IMR-90 (cell line): ENCODE measurements around the gene CDKN2B-AS1. TPM values are rescaled to one million over a fixed set of nuclear protein-coding genes. Genes with fewer than 3 reads are reported as not detected.

Experiments used
- ATAC-seq: fragments of 200-7000 bp; cut with Tn5 transposase; 2 replicates; pipeline ENCODE4 v1.9.1; 2020; ENCODE audit warnings: low read depth, mild to moderate bottlenecking, moderate library complexity
- BruUV-seq: library from RNA; stranded (reverse); fragments of 400-500 nt; replicated peaks from 2 replicates; lab custom pipeline; 2021; lab: Mats Ljungman, UMichigan
- CTCF ChIA-PET: fragments of 300-600 bp; formaldehyde crosslinking; extraction: SDS; loops from one replicate; lab custom pipeline; 2021; ENCODE audit warnings: antibody characterized with exemption; lab: Yijun Ruan, JAX
- POLR2A ChIA-PET: fragments of 300-600 bp; sonication (Branson Sonifier 250); formaldehyde crosslinking; loops from one replicate; lab custom pipeline; 2022; ENCODE audit warnings: antibody characterized with exemption; ENCODE audit not compliant: unreplicated experiment; lab: Charles Lee
- DNase-seq: peaks from one replicate; pipeline ENCODE4 v3.0.0; 2013
- H2AFZ ChIP-seq: replicated peaks from 2 replicates; pipeline ENCODE3; 2013; ENCODE audit warnings: low read length, mild to moderate bottlenecking; ENCODE audit not compliant: poor library complexity
- H2AK5ac ChIP-seq: 2 replicates; pipeline ENCODE4 v1.6.1; 2013; ENCODE audit warnings: low read depth, low read length, inconsistent platforms
- H2AK9ac ChIP-seq: replicated peaks from 2 replicates; pipeline ENCODE3; 2013; ENCODE audit warnings: mild to moderate bottlenecking, low read depth, low read length, moderate library complexity; ENCODE audit not compliant: poor library complexity
- H2BK120ac ChIP-seq: 2 replicates; pipeline ENCODE4 v1.6.1; 2013; ENCODE audit warnings: low read depth, low read length, inconsistent platforms
- H2BK15ac ChIP-seq: 3 replicates; pipeline ENCODE4 v1.6.1; 2013; ENCODE audit warnings: low read depth, low read length, inconsistent platforms
- H2BK20ac ChIP-seq: 2 replicates; pipeline ENCODE4 v1.6.1; 2013; ENCODE audit warnings: low read depth, mild to moderate bottlenecking, inconsistent platforms, low read length, moderate library complexity
- H2BK5ac ChIP-seq: 2 replicates; pipeline ENCODE4 v1.6.1; 2013; ENCODE audit warnings: mild to moderate bottlenecking, low read depth, low read length, inconsistent platforms; ENCODE audit not compliant: poor library complexity, severe bottlenecking
- H3K14ac ChIP-seq: replicated peaks from 2 replicates; pipeline ENCODE4 v1.6.1; 2013; ENCODE audit warnings: low read depth, low read length, inconsistent platforms
- H3K18ac ChIP-seq: 2 replicates; pipeline ENCODE4 v1.6.1; 2013; ENCODE audit warnings: low read depth, low read length, control low read depth
- H3K23ac ChIP-seq: 2 replicates; pipeline ENCODE4 v1.6.1; 2013; ENCODE audit warnings: low read depth, low read length, inconsistent platforms
- H3K27ac ChIP-seq: 2 replicates; pipeline ENCODE4 v1.5.1; 2013; ENCODE audit warnings: mild to moderate bottlenecking, control low read depth, low read length; ENCODE audit not compliant: insufficient read depth
- H3K27me3 ChIP-seq: 2 replicates; pipeline ENCODE4 v1.6.1; 2013; ENCODE audit warnings: low read length; ENCODE audit not compliant: control insufficient read depth, insufficient read depth
- H3K36me3 ChIP-seq: 2 replicates; pipeline ENCODE4 v1.6.1; 2013; ENCODE audit warnings: low read length, mixed read lengths; ENCODE audit not compliant: control insufficient read depth, insufficient read depth
- H3K4ac ChIP-seq: 2 replicates; pipeline ENCODE4 v1.6.1; 2013; ENCODE audit warnings: low read depth, low read length, inconsistent platforms
- H3K4me1 ChIP-seq: 2 replicates; pipeline ENCODE4 v1.6.1; 2013; ENCODE audit warnings: low read length, mixed read lengths; ENCODE audit not compliant: control insufficient read depth, insufficient read depth
- H3K4me2 ChIP-seq: 2 replicates; pipeline ENCODE4 v1.6.1; 2013; ENCODE audit warnings: low read depth, mild to moderate bottlenecking, control low read depth, low read length, moderate library complexity
- H3K4me3 ChIP-seq: 2 replicates; pipeline ENCODE4 v1.5.1; 2013; ENCODE audit warnings: low read depth, mild to moderate bottlenecking, control low read depth, low read length, moderate library complexity; ENCODE audit not compliant: insufficient read depth
- H3K56ac ChIP-seq: 2 replicates; pipeline ENCODE4 v1.6.1; 2013; ENCODE audit warnings: low read length, inconsistent platforms; ENCODE audit not compliant: insufficient read depth; ENCODE audit errors: extremely low read depth
- H3K79me1 ChIP-seq, 2 experiments: 2 replicates each; pipeline ENCODE4 v1.6.1; 2013; ENCODE audit warnings: low read length in 2 of 2, inconsistent platforms in 1 of 2, low read depth in 1 of 2
- H3K9ac ChIP-seq: 2 replicates; pipeline ENCODE4 v1.6.1; 2013; ENCODE audit warnings: low read depth, low read length, control low read depth
- H3K9me1 ChIP-seq: 2 replicates; pipeline ENCODE4 v1.6.1; 2013; ENCODE audit warnings: low read length, inconsistent platforms; ENCODE audit not compliant: insufficient read depth
- H3K9me3 ChIP-seq: 2 replicates; pipeline ENCODE4 v1.6.1; 2013; ENCODE audit warnings: low read length; ENCODE audit not compliant: control insufficient read depth, insufficient read depth
- H4K20me1 ChIP-seq: 2 replicates; pipeline ENCODE4 v1.6.1; 2013; ENCODE audit warnings: low read length, inconsistent platforms; ENCODE audit not compliant: insufficient read depth
- H4K5ac ChIP-seq: 2 replicates; pipeline ENCODE4 v1.6.1; 2013; ENCODE audit warnings: mild to moderate bottlenecking, low read depth, low read length, control low read depth
- H4K8ac ChIP-seq, 2 experiments: 2 replicates each; pipeline ENCODE4 v1.6.1; 2013; ENCODE audit warnings: low read depth in 2 of 2, low read length in 2 of 2, control low read depth in 1 of 2, inconsistent platforms in 1 of 2
- H4K91ac ChIP-seq: 2 replicates; pipeline ENCODE4 v1.6.1; 2013; ENCODE audit warnings: low read depth, low read length, inconsistent platforms; ENCODE audit not compliant: insufficient read depth
- BHLHE40 ChIP-seq: fragments of 150-350 bp; IDR thresholded peaks from 2 replicates; pipeline ENCODE4 v1.6.1; 2016; ENCODE audit warnings: mild to moderate bottlenecking, low read depth, low read length
- CEBPB ChIP-seq: IDR thresholded peaks from 2 replicates; pipeline ENCODE4 v1.6.1; 2012; ENCODE audit warnings: low read depth, low read length, improper control_type of control experiment
- FOS ChIP-seq: fragments of 150-350 bp; IDR thresholded peaks from 2 replicates; pipeline ENCODE4 v1.6.1; 2016; ENCODE audit warnings: low read depth, low read length
- MAFK ChIP-seq: IDR thresholded peaks from 2 replicates; pipeline ENCODE4 v1.6.1; 2012; ENCODE audit warnings: low read depth, low read length, improper control_type of control experiment
- MAZ ChIP-seq: IDR thresholded peaks from 2 replicates; pipeline ENCODE4 v1.6.1; 2012; ENCODE audit warnings: low read depth, mild to moderate bottlenecking, low read length, improper control_type of control experiment, moderate library complexity, borderline replicate concordance
- MXI1 ChIP-seq: IDR thresholded peaks from 2 replicates; pipeline ENCODE4 v1.6.1; 2012; ENCODE audit warnings: low read depth, mild to moderate bottlenecking, low read length, moderate library complexity, borderline replicate concordance
- NFE2L2 ChIP-seq: fragments of 150-350 bp; IDR thresholded peaks from 2 replicates; pipeline ENCODE4 v1.6.1; 2016; ENCODE audit warnings: low read depth, mild to moderate bottlenecking, low read length
- RAD21 ChIP-seq: IDR thresholded peaks from 2 replicates; pipeline ENCODE4 v1.6.1; 2012; ENCODE audit warnings: low read length, improper control_type of control experiment
- RCOR1 ChIP-seq: IDR thresholded peaks from 2 replicates; pipeline ENCODE4 v1.6.1; 2012; ENCODE audit warnings: mild to moderate bottlenecking, low read length, improper control_type of control experiment; ENCODE audit not compliant: insufficient replicate concordance
- RFX5 ChIP-seq: IDR thresholded peaks from 2 replicates; pipeline ENCODE4 v1.8.0; 2012; ENCODE audit warnings: low read depth, mild to moderate bottlenecking, low read length, moderate library complexity
- SMC3 ChIP-seq: fragments of 150-350 bp; IDR thresholded peaks from 2 replicates; pipeline ENCODE4 v1.6.1; 2016; ENCODE audit warnings: low read depth, mild to moderate bottlenecking, antibody characterized with exemption, low read length, moderate library complexity
- WGBS, 2 experiments: methylation state at CpG; one replicate each; pipeline versions ENCODE4 v1.1.5 to v1.1.7; 2013; ENCODE audit warnings: missing lambda C conversion rate in 2 of 2; ENCODE audit not compliant: insufficient read length in 1 of 2; ENCODE audit errors: extremely low coverage in 2 of 2; 5-methylcytosine and 5-hydroxymethylcytosine counted together
- dilution Hi-C: fragments of 300-500 bp; cut with HindIII; formaldehyde crosslinking; loops from one replicate; pipeline ENCODE4 v1.14.3; 2018; ENCODE audit warnings: low sequenced_read_pairs; ENCODE audit not compliant: unreplicated experiment
- in situ Hi-C: fragments of 300-500 bp; cut with MboI; formaldehyde crosslinking; loops from 3 replicates; pipeline ENCODE4 v1.14.3; 2019; ENCODE audit warnings: low sequenced_read_pairs, inconsistent platforms, mixed read lengths
- intact Hi-C: fragments of 100-400 bp; cut with micrococcal nuclease; formaldehyde crosslinking; loops from 2 replicates; pipeline ENCODE4 v1.10.0; 2022
- polyA plus RNA-seq, 3 experiments: library from polyadenylated mRNA; depleted of rRNA; stranded (reverse); fragments of >200 nt; gene quantifications; 2 replicates each; pipeline ENCODE4 v1.2.3, GENCODE V29; 2012; ENCODE audit warnings: low replicate concordance in 1 of 3
- total RNA-seq: library from RNA; depleted of rRNA; stranded (reverse); fragments of >200 nt; gene quantifications from 2 replicates; pipeline ENCODE4 v1.2.3, GENCODE V29; 2012
- TF ChIP-seq, protein P1 (sequence below): conservative IDR thresholded peaks from 2 replicates; pipeline ENCODE4 v1.5.1; 2012; ENCODE audit warnings: mild to moderate bottlenecking, low read depth, low read length, improper control_type of control experiment
- TF ChIP-seq, protein P2 (sequence below): fragments of 150-350 bp; IDR thresholded peaks from 2 replicates; pipeline ENCODE4 v1.6.1; 2016; ENCODE audit warnings: low read depth, mild to moderate bottlenecking, low read length, moderate library complexity, borderline replicate concordance

Gene CDKN2B-AS1
- total and polyA plus RNA-seq, 2 of the 4 experiments (the other 2 are of a cell fraction): 1.0 to 1.1 TPM

DNA sequence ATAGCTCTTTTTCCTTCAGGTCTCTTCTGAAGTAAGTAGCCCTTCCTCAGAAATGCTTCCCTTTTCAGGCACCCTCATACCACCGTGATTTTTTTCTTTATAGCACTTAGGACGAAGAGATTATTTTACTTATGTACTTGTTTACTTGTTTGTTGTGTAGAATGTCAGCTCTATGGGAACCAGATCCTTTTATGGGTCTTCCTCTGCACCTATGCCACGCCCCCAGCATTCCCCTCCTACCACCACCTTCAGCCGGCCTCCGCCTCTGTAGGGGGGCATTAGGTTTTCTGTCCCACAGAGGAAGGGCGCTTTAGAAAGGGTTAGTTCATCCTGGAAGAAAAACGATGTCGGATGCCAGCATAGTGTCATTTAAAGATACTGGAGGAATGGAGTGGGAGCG is 1.8 kb downstream of the CDKN2B-AS1 start:
- Histone ChIP-seq H3K9me1 (no peaks in the 10 kb centered on the region), H2AFZ (no peak overlapping the region), H2BK120ac (no peak overlapping the region), H3K36me3 (no peaks in the 10 kb centered on the region), H2BK5ac (no peak overlapping the region), H2BK15ac (0 out of 3 replicates have a peak overlapping the region, but pooled peaks have one; percentile 28), H4K8ac (peak overlapping the region; percentile 68 to 88; a peak in 3 of 4 replicates), H4K20me1 (no peaks in the 10 kb centered on the region), H3K4me3 (no peak overlapping the region), H3K4me1 (peaks cover 6% of the 10 kb centered on the region), H3K9me3 (no peaks in the 10 kb centered on the region), H3K4me2 (peak overlapping the region; percentile 32; the same call in 1 of the 2 replicates), H2AK5ac (0 out of 2 replicates have a peak overlapping the region, but pooled peaks have one; percentile 6), H3K56ac (no peak overlapping the region), H3K4ac (no peak overlapping the region), H4K91ac (peak overlapping the region; percentile 12; the same call in 1 of the 2 replicates), H2AK9ac (no peak overlapping the region), H3K18ac (no peak overlapping the region), H3K27ac (no peak overlapping the region), H3K27me3 (no peaks in the 10 kb centered on the region), H3K9ac (no peak overlapping the region), H2BK20ac (no peak overlapping the region), H4K5ac (no peak overlapping the region; the same call in 1 of the 2 replicates), H3K79me1 (peaks cover 20 to 26% of the 10 kb centered on the region in 2 experiments), H3K23ac (peak overlapping the region; percentile 70; the same call in 1 of the 2 replicates), H3K14ac (no peak overlapping the region)
- intact Hi-C loops (loop anchor here (10.0 kb wide), 1 partner anchor 442 kb away; no protein-coding TSS in a partner anchor), in situ Hi-C loops (loop anchor here (10.0 to 25.0 kb wide), 2 partner anchors 238 to 409 kb away; no protein-coding TSS in a partner anchor), dilution Hi-C loops (no loop called here)
- ATAC-seq (no peak), DNase-seq (no peak)
- WGBS, 2 experiments: 30% methylated on average over 2 of the region's 9 CpGs; no CpG with 5 or more reads in 1 of the 2 experiments
- no TSS peak for BruUV-seq
- TF ChIP-seq MAFK (no peak), RFX5 (no peak), SMC3 (no peak), RCOR1 (no peak), MXI1 (no peak), BHLHE40 (no peak), MAZ (no peak), NFE2L2 (no peak), FOS (no peak), CEBPB (no peak), RAD21 (no peak)
- TF ChIP-seq, protein P1, sequence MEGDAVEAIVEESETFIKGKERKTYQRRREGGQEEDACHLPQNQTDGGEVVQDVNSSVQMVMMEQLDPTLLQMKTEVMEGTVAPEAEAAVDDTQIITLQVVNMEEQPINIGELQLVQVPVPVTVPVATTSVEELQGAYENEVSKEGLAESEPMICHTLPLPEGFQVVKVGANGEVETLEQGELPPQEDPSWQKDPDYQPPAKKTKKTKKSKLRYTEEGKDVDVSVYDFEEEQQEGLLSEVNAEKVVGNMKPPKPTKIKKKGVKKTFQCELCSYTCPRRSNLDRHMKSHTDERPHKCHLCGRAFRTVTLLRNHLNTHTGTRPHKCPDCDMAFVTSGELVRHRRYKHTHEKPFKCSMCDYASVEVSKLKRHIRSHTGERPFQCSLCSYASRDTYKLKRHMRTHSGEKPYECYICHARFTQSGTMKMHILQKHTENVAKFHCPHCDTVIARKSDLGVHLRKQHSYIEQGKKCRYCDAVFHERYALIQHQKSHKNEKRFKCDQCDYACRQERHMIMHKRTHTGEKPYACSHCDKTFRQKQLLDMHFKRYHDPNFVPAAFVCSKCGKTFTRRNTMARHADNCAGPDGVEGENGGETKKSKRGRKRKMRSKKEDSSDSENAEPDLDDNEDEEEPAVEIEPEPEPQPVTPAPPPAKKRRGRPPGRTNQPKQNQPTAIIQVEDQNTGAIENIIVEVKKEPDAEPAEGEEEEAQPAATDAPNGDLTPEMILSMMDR: no peak
- TF ChIP-seq, protein P2, sequence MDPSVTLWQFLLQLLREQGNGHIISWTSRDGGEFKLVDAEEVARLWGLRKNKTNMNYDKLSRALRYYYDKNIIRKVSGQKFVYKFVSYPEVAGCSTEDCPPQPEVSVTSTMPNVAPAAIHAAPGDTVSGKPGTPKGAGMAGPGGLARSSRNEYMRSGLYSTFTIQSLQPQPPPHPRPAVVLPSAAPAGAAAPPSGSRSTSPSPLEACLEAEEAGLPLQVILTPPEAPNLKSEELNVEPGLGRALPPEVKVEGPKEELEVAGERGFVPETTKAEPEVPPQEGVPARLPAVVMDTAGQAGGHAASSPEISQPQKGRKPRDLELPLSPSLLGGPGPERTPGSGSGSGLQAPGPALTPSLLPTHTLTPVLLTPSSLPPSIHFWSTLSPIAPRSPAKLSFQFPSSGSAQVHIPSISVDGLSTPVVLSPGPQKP: no peak
- ChIA-PET POLR2A (no interaction called here), CTCF (interaction anchor here (1.8 kb wide), 1 partner anchor 12 kb away, joined by 9 read pairs; the partner anchor contains the start of gene CDKN2B)
